T-helper 1 cell treated with Interleukin-12 subunit alpha and Interleukin-12 subunit beta and Interleukin-4 antibody, amounts not matched to agents 30 μg/mL and 1 μg/mL, for 36 hours (primary cell): Measurements from ENCODE around the gene STAT5B.
A peak's percentile ranks its signal among the peaks of the same experiment; 100 is the strongest.

Experiments
- H3K27ac Mint-ChIP-seq: one replicate; pipeline ENCODE4 v1.8.0; 2021; ENCODE audit warnings: mild to moderate bottlenecking, mixed read lengths
- H3K27me3 Mint-ChIP-seq: one replicate; pipeline ENCODE4 v1.8.0; 2021; ENCODE audit warnings: low read depth, mixed read lengths
- H3K36me3 Mint-ChIP-seq: one replicate; pipeline ENCODE4 v1.8.0; 2021; ENCODE audit warnings: low read depth, mixed read lengths
- H3K4me1 Mint-ChIP-seq: one replicate; pipeline ENCODE4 v1.8.0; 2021; ENCODE audit warnings: low read depth, mixed read lengths
- H3K4me3 Mint-ChIP-seq: one replicate; pipeline ENCODE4 v1.8.0; 2021; ENCODE audit warnings: mild to moderate bottlenecking, moderate library complexity, mixed read lengths
- H3K9me3 Mint-ChIP-seq: one replicate; pipeline ENCODE4 v1.8.0; 2021; ENCODE audit warnings: mixed read lengths

Gene STAT5B

DNA sequence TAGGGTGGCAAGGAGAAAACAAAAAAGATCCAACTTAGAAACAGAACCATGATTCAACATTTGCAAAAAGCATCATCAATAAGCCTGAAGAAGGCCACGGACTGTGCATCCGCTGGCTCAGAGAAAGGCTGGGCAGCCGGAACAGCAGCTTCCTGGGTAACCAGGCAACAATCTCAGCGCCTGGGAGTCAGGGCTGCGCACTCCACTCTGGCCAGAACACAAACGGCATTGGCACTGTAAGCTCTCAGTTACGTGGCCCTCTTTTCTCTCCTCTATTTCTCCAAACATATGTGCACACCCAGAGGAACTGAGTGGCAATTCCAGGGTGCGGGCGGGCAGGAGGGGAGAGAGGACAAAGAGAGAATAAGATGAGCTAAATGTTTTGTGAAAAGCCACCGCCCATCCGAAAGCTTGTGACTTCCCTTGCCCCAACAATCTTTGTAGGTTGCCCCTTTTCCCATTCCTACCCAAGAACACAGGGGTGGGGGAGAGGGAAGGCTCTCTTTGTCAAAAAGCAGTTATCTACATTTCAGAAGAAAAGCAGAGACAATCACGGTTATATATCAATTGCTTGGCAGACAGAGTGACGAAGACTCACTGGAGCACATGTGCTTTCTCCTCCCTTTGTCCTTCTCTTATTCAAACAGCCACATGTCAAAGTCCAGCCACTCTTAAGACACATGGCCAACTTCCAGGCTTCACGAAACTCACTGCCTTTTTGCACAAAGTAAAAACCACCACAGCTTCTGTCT lies 75.3 kb downstream of the STAT5B start:
- peak overlapping the region; percentile 15 for H3K27ac Mint-ChIP-seq
- H3K36me3 Mint-ChIP-seq: peaks cover 35% of the 10 kb centered on the region

DNA sequence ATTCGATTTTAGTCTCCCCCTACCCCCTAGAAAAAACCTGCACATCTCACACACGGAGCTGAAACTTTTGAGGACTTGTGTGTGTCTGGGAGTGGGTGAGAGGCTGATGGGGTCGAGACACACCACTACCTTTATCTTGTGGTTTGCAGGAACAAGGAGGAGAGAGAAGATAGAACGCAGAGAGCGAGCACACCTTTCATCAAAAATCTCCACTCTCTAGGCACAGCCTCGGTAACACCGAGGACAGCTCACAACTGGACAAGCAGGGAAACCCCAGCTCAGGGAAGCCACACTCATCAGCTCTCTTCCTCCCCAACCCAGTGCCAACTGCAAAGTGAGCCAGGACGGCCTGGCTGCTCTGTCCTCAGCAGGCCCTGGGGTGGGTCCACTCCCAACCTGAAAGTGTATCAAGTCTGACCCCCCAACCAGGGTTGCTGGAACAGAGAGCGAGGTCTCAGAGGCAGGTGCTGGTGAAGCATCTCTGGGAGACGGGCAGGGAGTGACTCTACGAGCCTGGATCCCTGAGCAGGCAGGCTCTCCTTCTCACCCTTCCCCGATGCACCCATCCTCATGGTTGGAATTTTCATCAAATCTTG lies 76.7 kb downstream of the STAT5B start:
- Mint-ChIP-seq H3K27ac (peak overlapping the region; percentile 36), H3K9me3 (no peaks in the 10 kb centered on the region), H3K4me3 (no peak overlapping the region), H3K4me1 (peaks cover under 1% of the 10 kb centered on the region), H3K27me3 (no peaks in the 10 kb centered on the region), H3K36me3 (peaks cover 30% of the 10 kb centered on the region)

More for the DNA sequence above, 75.3 kb downstream of the STAT5B start:
- H3K4me1 Mint-ChIP-seq: no peaks in the 10 kb centered on the region
- no peak overlapping the region for H3K4me3 Mint-ChIP-seq
- H3K9me3 Mint-ChIP-seq: no peaks in the 10 kb centered on the region
- no peaks in the 10 kb centered on the region for H3K27me3 Mint-ChIP-seq

DNA sequence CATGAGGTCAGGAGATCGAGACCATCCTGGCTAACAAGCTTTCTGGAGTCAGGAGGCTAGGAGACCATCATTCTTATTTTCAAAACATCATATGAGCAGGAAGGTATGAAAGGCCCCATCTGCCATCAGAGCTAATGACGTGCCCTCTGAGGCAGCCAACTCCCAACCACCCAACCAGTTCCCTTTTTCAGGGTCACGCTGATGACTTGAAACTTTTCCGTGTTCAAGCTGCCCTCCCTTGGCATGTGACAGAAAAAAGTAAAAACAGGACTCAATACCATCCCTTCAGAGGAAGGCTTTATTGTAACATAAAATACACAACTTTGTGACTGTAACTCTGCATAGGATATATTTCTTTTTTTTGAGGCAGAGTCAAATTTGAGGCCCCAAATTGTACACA lies 77.3 kb downstream of the STAT5B start:
- peaks cover 26% of the 10 kb centered on the region for H3K36me3 Mint-ChIP-seq
- no peak overlapping the region for H3K4me3 Mint-ChIP-seq
- no peaks in the 10 kb centered on the region for H3K27me3 Mint-ChIP-seq
- no peaks in the 10 kb centered on the region for H3K9me3 Mint-ChIP-seq
- H3K27ac Mint-ChIP-seq: peak overlapping the region; percentile 2
- H3K4me1 Mint-ChIP-seq: peaks cover 5% of the 10 kb centered on the region

DNA sequence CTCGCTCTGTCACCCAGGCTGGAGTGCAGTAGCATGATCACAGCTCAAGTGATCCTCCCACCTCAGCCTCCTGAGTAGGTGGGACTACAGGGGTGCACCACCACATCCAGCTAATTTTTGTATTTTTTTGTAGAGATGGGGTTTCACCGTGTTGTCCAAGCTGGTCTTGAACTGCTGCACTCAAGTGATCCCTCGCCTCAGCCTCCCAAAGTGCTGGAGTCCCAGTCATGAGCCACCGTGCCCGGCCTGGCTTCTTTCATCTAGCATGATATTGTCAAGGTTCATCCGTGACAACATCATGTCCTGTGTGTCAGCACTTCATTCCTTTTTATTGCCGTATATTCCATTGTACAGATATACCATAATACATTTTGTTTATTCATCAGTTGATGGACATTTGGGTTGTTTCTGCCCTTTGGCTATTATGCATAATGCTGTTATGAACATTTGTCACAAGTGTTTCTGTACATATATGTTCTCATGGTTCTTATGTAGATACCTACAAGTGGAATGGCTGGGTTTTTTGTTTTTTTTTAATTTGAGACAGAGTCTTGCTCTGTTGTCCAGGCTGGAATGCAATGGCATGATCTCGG lies 78.5 kb downstream of the STAT5B start:
- no peak overlapping the region for H3K27ac Mint-ChIP-seq
- peaks cover 23% of the 10 kb centered on the region for H3K36me3 Mint-ChIP-seq
- no peaks in the 10 kb centered on the region for H3K27me3 Mint-ChIP-seq
- H3K4me3 Mint-ChIP-seq: no peak overlapping the region
- no peaks in the 10 kb centered on the region for H3K9me3 Mint-ChIP-seq
- peaks cover 11% of the 10 kb centered on the region for H3K4me1 Mint-ChIP-seq

DNA sequence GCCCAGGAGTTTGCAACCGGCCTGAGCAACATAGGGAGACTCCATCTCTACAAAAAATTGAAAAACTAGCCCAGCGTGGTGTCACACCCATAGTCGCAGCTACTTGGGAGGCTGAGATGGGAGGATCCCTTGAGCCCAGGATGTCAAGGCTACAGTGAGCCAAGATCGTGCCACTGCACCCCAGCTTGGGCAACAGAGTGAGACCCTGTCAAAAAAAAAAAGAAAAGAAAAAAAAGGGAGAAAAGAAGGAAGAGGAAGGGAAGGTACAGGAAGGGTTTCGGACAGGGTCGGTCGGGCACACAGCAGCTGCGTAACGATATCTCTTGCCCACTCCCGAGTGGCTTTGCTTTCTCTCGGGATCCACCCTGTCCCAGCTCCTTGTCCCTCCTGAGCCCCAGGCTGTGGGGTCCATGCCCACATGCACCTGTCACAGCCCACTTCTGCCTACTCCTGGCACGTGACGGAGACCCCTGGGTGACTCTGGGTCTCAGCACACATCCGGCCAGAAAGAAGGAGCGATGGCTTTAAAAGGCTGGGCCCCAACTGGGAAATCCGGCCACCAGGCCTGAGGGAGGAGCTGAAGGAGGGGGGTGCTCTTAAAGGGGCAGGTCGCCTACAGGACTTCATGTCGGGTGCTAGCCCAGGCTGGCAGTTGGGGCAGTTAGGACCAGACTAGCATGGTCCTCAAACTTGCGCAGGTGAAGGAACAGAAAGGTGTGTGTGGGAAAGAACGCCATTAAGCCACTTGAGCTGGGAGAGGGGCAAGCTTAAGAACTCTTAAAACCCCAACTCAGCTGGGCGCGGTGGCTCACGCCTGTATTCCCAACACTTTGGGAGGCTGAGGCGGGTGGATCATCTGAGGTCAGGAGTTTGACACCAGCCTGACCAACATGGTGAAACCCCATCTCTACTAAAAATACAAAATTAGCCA lies 82.0 kb downstream of the STAT5B start, which contains the start of gene GHDC:
Gene GHDC, minus strand, starts transcription at position 526 of the 931 bp plus-strand sequence. CDS start 913 bp downstream, outside the sequence.
- H3K4me1 Mint-ChIP-seq: peaks cover 11% of the 10 kb centered on the region
- peak within 1 kb of the TSS; percentile 90 for H3K27ac Mint-ChIP-seq
- H3K4me3 Mint-ChIP-seq: peak within 1 kb of the TSS; percentile 91
- peaks cover 3% of the 10 kb centered on the region for H3K36me3 Mint-ChIP-seq
- H3K27me3 Mint-ChIP-seq: no peaks in the 10 kb centered on the region
- H3K9me3 Mint-ChIP-seq: no peaks in the 10 kb centered on the region

DNA sequence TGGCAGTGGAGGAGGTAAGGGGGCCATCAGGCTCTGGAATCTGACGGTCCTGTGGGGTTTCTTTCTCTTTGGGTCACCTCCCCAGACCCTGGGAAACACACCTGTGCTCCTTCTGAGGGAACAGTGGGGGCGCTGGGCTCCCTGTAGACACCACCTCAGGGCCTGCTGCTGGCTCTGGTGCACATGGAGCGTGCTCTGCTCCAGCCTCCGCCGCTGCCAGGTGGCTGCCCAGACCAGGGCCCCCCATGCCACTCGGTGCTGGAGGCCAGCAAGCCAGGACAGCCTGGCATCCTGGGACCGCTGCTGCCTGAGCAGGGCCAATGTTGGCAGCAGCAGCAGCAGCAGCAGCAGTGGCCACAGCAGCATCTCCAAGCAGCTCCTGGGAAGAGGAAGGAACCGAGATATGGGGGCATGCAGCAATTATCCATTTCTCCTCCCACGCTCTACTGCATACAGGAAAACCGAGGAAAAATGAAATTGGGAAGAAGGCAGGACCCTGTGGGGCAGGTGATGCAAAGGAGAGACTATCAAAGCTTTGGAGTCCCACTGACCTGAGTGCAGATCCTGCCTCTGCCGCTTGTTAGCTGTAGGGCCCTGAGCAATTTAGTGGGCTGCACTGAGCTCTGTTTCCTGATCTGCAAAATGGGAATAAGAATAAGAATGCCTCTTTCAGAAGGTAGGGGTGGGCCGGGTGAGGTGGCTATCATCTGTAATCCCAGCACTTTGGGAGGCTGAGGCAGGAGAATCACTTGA lies 82.8 kb downstream of the STAT5B start:
- H3K27me3 Mint-ChIP-seq: no peaks in the 10 kb centered on the region
- H3K4me1 Mint-ChIP-seq: peaks cover 14% of the 10 kb centered on the region
- H3K9me3 Mint-ChIP-seq: no peaks in the 10 kb centered on the region
- peak overlapping the region; percentile 90 for H3K27ac Mint-ChIP-seq
- H3K4me3 Mint-ChIP-seq: peak overlapping the region; percentile 91
- H3K36me3 Mint-ChIP-seq: no peaks in the 10 kb centered on the region

DNA sequence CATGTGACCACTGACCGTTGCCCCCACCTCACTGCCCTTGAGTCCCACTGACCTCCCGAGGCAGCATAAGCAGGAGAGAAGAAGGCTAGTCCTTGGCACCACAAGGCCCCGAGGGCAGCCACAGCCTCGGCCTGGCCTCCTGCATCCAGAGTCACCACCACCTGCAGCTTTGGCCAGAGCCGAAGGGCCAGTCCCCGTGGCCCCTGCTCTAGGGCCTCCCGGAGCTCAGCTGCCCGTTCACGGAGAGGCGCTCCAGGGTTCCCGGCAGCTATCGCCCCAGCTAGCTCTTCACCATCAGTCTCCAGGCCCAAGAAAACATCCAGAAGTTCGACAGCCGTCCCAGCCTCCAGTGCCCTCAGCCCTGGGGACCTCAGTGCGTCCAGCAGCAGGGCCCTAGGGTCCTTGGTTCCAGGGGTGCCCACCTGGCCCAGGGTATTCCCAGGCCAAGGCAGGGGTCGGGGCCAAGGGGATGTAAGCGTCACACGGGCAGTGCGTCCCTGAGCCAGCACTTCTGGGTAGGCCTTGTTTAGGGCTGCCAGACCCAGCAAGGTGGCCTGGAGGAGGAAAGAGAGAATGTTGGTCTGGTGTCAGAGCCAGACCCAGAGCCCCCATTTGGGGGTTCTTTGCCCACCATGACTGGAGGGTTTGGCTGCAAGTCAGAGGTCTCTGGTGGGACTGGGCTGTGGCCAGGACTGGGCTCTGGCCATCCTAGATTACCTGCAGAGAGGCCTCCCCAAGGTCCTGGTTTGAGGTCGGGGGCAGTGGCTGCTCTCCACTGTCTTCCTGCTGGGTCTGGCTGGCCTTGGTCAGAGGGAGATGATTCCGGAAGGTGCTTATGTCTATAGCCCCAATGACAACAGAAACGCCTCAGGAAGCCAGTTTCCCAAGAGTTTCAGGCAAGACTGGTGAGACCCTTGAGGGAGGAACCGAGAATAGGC lies 83.7 kb downstream of the STAT5B start:
- peak overlapping the region; percentile 28 for H3K4me3 Mint-ChIP-seq
- H3K27me3 Mint-ChIP-seq: no peaks in the 10 kb centered on the region
- H3K9me3 Mint-ChIP-seq: no peaks in the 10 kb centered on the region
- H3K4me1 Mint-ChIP-seq: peaks cover 14% of the 10 kb centered on the region
- H3K27ac Mint-ChIP-seq: peak overlapping the region; percentile 20
- no peaks in the 10 kb centered on the region for H3K36me3 Mint-ChIP-seq

DNA sequence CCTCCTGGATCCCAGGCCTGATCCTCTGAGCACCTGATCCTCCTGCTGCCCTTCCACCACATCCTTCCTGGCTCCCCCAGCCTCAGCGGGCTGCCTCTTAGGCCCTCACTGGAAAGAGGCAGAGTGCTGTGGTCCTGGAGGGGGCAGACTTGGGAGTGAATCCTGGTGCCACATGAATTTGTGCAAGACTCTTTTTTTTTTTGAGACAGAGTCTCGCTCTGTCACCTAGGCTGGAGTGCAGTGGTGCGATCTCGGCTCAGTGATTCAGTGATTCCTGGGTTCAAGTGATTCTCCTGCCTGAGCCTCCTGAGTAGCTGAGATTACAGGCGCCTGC lies 84.9 kb downstream of the STAT5B start:
- no peaks in the 10 kb centered on the region for H3K36me3 Mint-ChIP-seq
- no peaks in the 10 kb centered on the region for H3K27me3 Mint-ChIP-seq
- H3K4me1 Mint-ChIP-seq: peaks cover 14% of the 10 kb centered on the region
- no peaks in the 10 kb centered on the region for H3K9me3 Mint-ChIP-seq
- no peak overlapping the region for H3K4me3 Mint-ChIP-seq
- no peak overlapping the region for H3K27ac Mint-ChIP-seq

DNA sequence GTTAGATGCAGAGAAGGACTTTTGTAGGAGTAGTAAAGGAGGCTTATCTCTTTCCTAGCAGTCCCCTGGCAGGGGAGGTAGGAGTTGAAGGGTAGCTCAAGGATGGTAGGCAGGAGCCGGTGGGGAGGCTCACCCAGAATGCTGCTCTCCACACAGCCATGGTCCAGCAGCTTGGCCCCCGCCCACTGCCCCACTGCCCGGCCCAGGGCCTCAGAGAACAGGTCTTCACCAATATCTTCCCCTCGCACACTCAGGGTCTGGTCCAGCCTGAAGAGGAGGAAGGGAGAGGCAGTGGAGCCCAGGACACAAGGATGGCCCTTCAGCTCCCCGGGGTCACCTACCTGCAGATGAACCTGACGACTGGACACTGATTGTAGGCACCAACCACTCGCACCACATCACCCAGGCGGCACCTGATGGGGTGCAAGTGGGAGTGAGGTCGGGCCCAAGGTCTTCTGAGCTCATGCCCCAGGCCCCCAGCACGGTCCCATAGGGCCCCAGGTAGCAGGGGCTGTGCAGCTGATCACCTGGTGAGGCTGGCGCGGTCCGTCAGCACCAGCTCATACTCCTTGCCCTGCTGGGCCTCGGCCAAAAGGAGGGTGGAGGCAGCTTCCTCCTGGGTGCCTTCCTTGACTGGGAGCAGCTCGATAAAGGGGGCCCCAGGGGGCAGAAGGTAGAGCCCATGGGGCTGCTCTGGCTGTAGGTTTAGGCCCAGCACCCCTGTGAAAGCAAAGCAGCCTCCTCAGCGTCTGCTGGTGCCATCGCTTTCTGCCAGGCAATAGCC lies 85.5 kb downstream of the STAT5B start:
- H3K4me1 Mint-ChIP-seq: peaks cover 14% of the 10 kb centered on the region
- H3K27me3 Mint-ChIP-seq: no peaks in the 10 kb centered on the region
- no peaks in the 10 kb centered on the region for H3K36me3 Mint-ChIP-seq
- H3K9me3 Mint-ChIP-seq: no peaks in the 10 kb centered on the region
- no peak overlapping the region for H3K4me3 Mint-ChIP-seq
- H3K27ac Mint-ChIP-seq: no peak overlapping the region

DNA sequence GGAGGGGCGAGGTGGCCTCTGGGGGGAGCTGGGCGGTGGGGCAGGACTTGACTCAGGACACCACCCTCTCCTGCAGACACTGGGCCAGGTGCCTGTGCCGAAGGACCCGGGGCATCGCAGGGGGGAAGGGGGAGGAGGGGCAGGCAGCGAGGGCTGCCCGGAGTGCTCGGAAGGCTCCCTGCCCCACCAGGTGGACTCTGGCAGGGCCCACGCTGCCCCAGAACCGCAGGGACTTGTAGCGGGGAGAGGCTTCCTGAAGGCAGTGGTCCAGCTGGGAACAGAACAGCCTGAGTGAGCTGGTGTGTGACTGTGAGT lies 86.6 kb downstream of the STAT5B start:
- Mint-ChIP-seq H3K27me3 (no peaks in the 10 kb centered on the region), H3K4me3 (no peak overlapping the region), H3K27ac (no peak overlapping the region)

DNA sequence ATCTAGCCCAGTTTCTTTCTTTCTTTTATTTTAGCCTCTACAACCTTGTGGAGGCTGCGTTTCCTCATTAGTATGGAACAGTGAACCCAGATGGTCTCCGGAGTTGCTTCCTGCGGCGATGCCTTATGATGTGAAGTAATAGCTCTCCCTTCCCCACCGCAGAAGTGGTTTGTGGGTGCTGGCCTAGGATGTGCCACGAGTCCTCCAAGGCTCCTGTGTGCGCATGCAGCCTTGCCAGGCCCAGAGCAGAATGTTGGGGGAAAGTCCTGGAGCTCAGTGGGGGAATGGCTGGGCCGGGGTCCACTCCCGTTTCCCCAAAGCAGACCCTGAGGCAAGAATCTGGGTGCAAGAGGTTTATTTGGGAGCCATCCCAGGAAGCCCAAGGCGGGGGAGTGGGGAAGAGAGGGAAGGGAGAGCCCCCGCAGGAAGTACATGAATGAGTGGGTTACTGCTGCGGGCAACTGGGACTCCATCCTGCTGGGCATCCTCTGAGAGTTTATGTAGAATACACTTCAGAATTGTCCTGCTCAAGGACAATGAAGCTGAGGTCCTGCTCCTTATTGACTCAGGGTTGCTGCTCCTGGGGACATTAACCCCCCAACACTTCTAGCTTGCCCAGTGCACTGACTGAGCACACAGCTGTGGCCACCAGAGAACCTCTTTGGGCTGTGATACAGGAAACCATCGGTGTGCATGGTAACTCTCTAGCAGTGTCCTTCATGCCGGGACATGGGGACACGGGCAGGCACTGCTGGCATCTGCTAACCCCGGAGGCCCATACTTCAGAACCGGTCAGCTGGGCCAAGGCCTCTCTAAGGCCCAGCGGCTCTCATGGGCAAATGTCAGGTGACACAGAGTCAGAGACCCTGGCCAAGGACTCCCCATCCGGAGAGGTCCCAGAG lies 87.2 kb downstream of the STAT5B start:
- no peaks in the 10 kb centered on the region for H3K9me3 Mint-ChIP-seq
- H3K27me3 Mint-ChIP-seq: no peaks in the 10 kb centered on the region
- peaks cover 18% of the 10 kb centered on the region for H3K4me1 Mint-ChIP-seq
- H3K4me3 Mint-ChIP-seq: no peak overlapping the region
- no peaks in the 10 kb centered on the region for H3K36me3 Mint-ChIP-seq
- no peak overlapping the region for H3K27ac Mint-ChIP-seq

More for the DNA sequence above, 86.6 kb downstream of the STAT5B start:
- no peaks in the 10 kb centered on the region for H3K9me3 Mint-ChIP-seq
- H3K4me1 Mint-ChIP-seq: peaks cover 20% of the 10 kb centered on the region
- no peaks in the 10 kb centered on the region for H3K36me3 Mint-ChIP-seq

DNA sequence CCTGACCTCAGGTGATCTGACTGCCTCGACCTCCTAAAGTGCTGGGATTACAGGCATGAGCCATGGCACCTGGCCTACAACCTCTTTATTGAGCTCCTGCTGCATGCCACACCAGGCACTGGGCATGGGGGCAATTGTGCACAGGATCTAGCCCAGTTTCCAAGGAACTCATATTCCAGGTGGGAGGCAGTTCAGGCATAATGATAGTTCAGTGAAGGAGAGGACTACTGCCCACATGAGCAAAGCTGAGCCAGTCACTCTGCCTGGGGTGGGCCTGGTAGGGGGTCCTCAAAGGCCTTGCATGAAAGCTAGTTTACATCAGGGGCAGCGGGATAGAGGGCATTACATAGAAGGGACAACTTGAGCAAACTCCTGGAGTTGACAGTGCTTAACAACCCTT lies 88.4 kb downstream of the STAT5B start:
- no peak overlapping the region for H3K4me3 Mint-ChIP-seq
- H3K27ac Mint-ChIP-seq: no peak overlapping the region
- H3K27me3 Mint-ChIP-seq: no peaks in the 10 kb centered on the region
- H3K36me3 Mint-ChIP-seq: peaks cover 5% of the 10 kb centered on the region
- no peaks in the 10 kb centered on the region for H3K9me3 Mint-ChIP-seq
- peaks cover 20% of the 10 kb centered on the region for H3K4me1 Mint-ChIP-seq
